Measurements from ENCODE around the gene SYT1.
A peak's percentile ranks its signal among the peaks of the same experiment; 100 is the strongest.

The SYT1 gene

GRCh38 chr12:78952552-78952929, 88.0 kb downstream of the SYT1 start:
- TF ChIP-seq ZC3H10 (CRISPR knock-in tag; IDR thresholded peaks at IDR 0.05) = no peak
- no peak for TF ChIP-seq ZFP30 (CRISPR knock-in tag; IDR thresholded peaks at IDR 0.05)
- no peak for TF ChIP-seq OSR1 (CRISPR knock-in tag; IDR thresholded peaks at IDR 0.05)
- TF ChIP-seq, protein P1, sequence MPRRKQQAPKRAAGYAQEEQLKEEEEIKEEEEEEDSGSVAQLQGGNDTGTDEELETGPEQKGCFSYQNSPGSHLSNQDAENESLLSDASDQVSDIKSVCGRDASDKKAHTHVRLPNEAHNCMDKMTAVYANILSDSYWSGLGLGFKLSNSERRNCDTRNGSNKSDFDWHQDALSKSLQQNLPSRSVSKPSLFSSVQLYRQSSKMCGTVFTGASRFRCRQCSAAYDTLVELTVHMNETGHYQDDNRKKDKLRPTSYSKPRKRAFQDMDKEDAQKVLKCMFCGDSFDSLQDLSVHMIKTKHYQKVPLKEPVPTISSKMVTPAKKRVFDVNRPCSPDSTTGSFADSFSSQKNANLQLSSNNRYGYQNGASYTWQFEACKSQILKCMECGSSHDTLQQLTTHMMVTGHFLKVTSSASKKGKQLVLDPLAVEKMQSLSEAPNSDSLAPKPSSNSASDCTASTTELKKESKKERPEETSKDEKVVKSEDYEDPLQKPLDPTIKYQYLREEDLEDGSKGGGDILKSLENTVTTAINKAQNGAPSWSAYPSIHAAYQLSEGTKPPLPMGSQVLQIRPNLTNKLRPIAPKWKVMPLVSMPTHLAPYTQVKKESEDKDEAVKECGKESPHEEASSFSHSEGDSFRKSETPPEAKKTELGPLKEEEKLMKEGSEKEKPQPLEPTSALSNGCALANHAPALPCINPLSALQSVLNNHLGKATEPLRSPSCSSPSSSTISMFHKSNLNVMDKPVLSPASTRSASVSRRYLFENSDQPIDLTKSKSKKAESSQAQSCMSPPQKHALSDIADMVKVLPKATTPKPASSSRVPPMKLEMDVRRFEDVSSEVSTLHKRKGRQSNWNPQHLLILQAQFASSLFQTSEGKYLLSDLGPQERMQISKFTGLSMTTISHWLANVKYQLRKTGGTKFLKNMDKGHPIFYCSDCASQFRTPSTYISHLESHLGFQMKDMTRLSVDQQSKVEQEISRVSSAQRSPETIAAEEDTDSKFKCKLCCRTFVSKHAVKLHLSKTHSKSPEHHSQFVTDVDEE (CRISPR knock-in tag; IDR thresholded peaks at IDR 0.05) = no peak
- TF ChIP-seq GLIS3 (CRISPR knock-in tag; IDR thresholded peaks at IDR 0.05) = no peak
- no peak for TF ChIP-seq ZNF565 (CRISPR knock-in tag; conservative IDR thresholded peaks at IDR 0.05; ENCODE audit: low read depth)
- no peak for TF ChIP-seq ISL1 (CRISPR knock-in tag; IDR thresholded peaks at IDR 0.05)
- TF ChIP-seq CREB5 (CRISPR knock-in tag; IDR thresholded peaks at IDR 0.05; ENCODE audit: low read depth) = no peak
- no peak for TF ChIP-seq ARNTL (CRISPR knock-in tag; IDR thresholded peaks at IDR 0.05; ENCODE audit: borderline replicate concordance, low read depth)
- no peak for TF ChIP-seq SNAI2 (CRISPR knock-in tag; IDR thresholded peaks at IDR 0.05)
- no peak for TF ChIP-seq ESRRG (CRISPR knock-in tag; IDR thresholded peaks at IDR 0.05)
- no peak for TF ChIP-seq ZFP3 (CRISPR knock-in tag; IDR thresholded peaks at IDR 0.05)
- TF ChIP-seq PPARA (CRISPR knock-in tag; IDR thresholded peaks at IDR 0.05; ENCODE audit: borderline replicate concordance) = no peak
- TF ChIP-seq CSDC2 (CRISPR knock-in tag; IDR thresholded peaks at IDR 0.05) = no peak
- no peak for TF ChIP-seq BACH2 (CRISPR knock-in tag; IDR thresholded peaks at IDR 0.05; ENCODE audit: borderline replicate concordance)
- ATAC-seq = peak; percentile 29; the same call in 2 of the 3 replicates

- no peak for ATAC-seq
- TF ChIP-seq ZC3H10 (CRISPR knock-in tag; IDR thresholded peaks at IDR 0.05) = no peak
- no peak for TF ChIP-seq ESRRG (CRISPR knock-in tag; IDR thresholded peaks at IDR 0.05)
- no peak for TF ChIP-seq OSR1 (CRISPR knock-in tag; IDR thresholded peaks at IDR 0.05)
- TF ChIP-seq RARB (CRISPR knock-in tag; IDR thresholded peaks at IDR 0.05) = no peak
- TF ChIP-seq CSRNP3 (CRISPR knock-in tag; IDR thresholded peaks at IDR 0.05) = no peak
- no peak for TF ChIP-seq CSDC2 (CRISPR knock-in tag; IDR thresholded peaks at IDR 0.05)
- TF ChIP-seq SNAI2 (CRISPR knock-in tag; IDR thresholded peaks at IDR 0.05) = no peak
- TF ChIP-seq, protein P1 (CRISPR knock-in tag; IDR thresholded peaks at IDR 0.05) = no peak
- TF ChIP-seq, protein P2, sequence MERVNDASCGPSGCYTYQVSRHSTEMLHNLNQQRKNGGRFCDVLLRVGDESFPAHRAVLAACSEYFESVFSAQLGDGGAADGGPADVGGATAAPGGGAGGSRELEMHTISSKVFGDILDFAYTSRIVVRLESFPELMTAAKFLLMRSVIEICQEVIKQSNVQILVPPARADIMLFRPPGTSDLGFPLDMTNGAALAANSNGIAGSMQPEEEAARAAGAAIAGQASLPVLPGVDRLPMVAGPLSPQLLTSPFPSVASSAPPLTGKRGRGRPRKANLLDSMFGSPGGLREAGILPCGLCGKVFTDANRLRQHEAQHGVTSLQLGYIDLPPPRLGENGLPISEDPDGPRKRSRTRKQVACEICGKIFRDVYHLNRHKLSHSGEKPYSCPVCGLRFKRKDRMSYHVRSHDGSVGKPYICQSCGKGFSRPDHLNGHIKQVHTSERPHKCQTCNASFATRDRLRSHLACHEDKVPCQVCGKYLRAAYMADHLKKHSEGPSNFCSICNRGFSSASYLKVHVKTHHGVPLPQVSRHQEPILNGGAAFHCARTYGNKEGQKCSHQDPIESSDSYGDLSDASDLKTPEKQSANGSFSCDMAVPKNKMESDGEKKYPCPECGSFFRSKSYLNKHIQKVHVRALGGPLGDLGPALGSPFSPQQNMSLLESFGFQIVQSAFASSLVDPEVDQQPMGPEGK (CRISPR knock-in tag; IDR thresholded peaks at IDR 0.05; ENCODE audit: borderline replicate concordance) = no peak
- TF ChIP-seq GLIS3 (CRISPR knock-in tag; IDR thresholded peaks at IDR 0.05) = no peak
- no peak for TF ChIP-seq POU6F1 (CRISPR knock-in tag; IDR thresholded peaks at IDR 0.05; ENCODE audit: borderline replicate concordance, low read depth)
- no peak for TF ChIP-seq ISL1 (CRISPR knock-in tag; IDR thresholded peaks at IDR 0.05)
- no peak for TF ChIP-seq TCF4 (CRISPR knock-in tag; IDR thresholded peaks at IDR 0.05; ENCODE audit: borderline replicate concordance)
- TF ChIP-seq ZNF8 (CRISPR knock-in tag; IDR thresholded peaks at IDR 0.05) = no peak
- no peak for TF ChIP-seq CREB5 (CRISPR knock-in tag; IDR thresholded peaks at IDR 0.05; ENCODE audit: low read depth)
- TF ChIP-seq PPARA (CRISPR knock-in tag; IDR thresholded peaks at IDR 0.05; ENCODE audit: borderline replicate concordance) = no peak
Observed at GRCh38 chr12:78958941-78959340, 94.4 kb downstream of the SYT1 start.

All from SK-N-SH treated with all-trans-retinoic acid at 6 μM for 48 hours (cell line).